Ovary (tissue), 9 donors: ENCODE data around the gene LRRC63. TPM values are rescaled to one million over a fixed set of nuclear protein-coding genes. Genes with fewer than 3 reads are reported as not detected.

Experiments used
- DNase-seq, 5 donors: peaks; one replicate each; pipeline ENCODE4 v3.0.0-alpha.2; 2019 to 2020
- H3K27ac ChIP-seq, 2 donors: fragments of 200-600 bp; one replicate each; pipeline versions ENCODE4 v1.5.1 to v1.8.0; 2019 to 2022
- H3K27me3 ChIP-seq: fragments of 200-600 bp; one replicate; pipeline ENCODE4 v1.8.0; 2022
- H3K36me3 ChIP-seq: fragments of 200-600 bp; sonication (generic); one replicate; pipeline ENCODE4 v1.5.1; 2019
- H3K4me1 ChIP-seq: one replicate; pipeline ENCODE4 v1.8.1; 2013; ENCODE audit warnings: mild to moderate bottlenecking, moderate library complexity; ENCODE audit not compliant: insufficient read depth
- H3K4me3 ChIP-seq: fragments of 200-600 bp; sonication (generic); one replicate; pipeline ENCODE4 v1.5.1; 2017
- H3K9me3 ChIP-seq, 2 donors: fragments of 200-600 bp in 1 of 2; sonication (generic) in 1 of 2; one replicate each; pipeline versions ENCODE4 v1.5.1 to v1.8.1; 2013 to 2019; ENCODE audit warnings: mild to moderate bottlenecking in 1 of 2, moderate library complexity in 1 of 2
- CTCF ChIP-seq, 3 donors: fragments of 450-650 bp in 2 of 3; fragments of 200-600 bp in 1 of 3; IDR thresholded peaks; one replicate each; pipeline versions ENCODE4 v1.5.1 to v1.8.0; 2016 to 2022; ENCODE audit warnings: antibody characterized with exemption in 3 of 3, mild to moderate bottlenecking in 1 of 3
- EP300 ChIP-seq: sonication (generic); formaldehyde crosslinking; IDR thresholded peaks from one replicate; pipeline ENCODE4 v1.6.1; 2017; ENCODE audit warnings: antibody characterized with exemption
- POLR2A ChIP-seq: fragments of 450-650 bp; IDR thresholded peaks from one replicate; pipeline ENCODE4 v1.6.1; 2017; ENCODE audit warnings: antibody characterized with exemption, mild to moderate bottlenecking, moderate library complexity
- WGBS, 3 donors: extraction: QIAGEN DNeasy Blood & Tissue Kit in 1 of 3; methylation state at CpG; one replicate each; pipeline versions ENCODE4 v1.1.5 to v1.1.7; 2013 to 2017; 5-methylcytosine and 5-hydroxymethylcytosine counted together
- intact Hi-C, 4 donors: fragments of 100-400 bp; cut with DNase I; formaldehyde crosslinking; loops; one replicate each; pipeline versions ENCODE4 v1.11.0 to v1.15.1; 2022 to 2023
- polyA plus RNA-seq, 2 donors: library from polyadenylated mRNA; stranded (reverse); fragments of 200-250 nt in 1 of 2; fragments of 350-450 nt in 1 of 2; fragmentation: Illumina TruSeq in 1 of 2; extraction: RNeasy Lipid Tissue Mini Kit (QIAGEN cat#74804) in 1 of 2; gene quantifications; one replicate each; pipeline ENCODE4 v1.2.3, GENCODE V29; 2013 to 2014
- total RNA-seq, 7 donors: library from RNA; depleted of rRNA in 2 of 7; stranded (reverse); fragments of >200 nt in 2 of 7; fragmentation: NEBNext Ultra II Directional in 3 of 7; extraction: Animal tissue kit (Norgen Biotek cat#: 25700) in 3 of 7; gene quantifications; one replicate each; pipeline versions ENCODE4 v1.1.0 to v1.2.4, GENCODE V29; 2016 to 2023
- donor health status: DM: no; HTN: no; CAD: no; lungs with moderate emphysema.
- donor health status: DM: no; HTN: no; CAD: no.
- donor health status: Bipolar disorder and iron deficiency.
- donor health status: DM: yes; HTN: yes; CAD: no.
- donor health status: DM: no; HTN: no; CAD: no.
- donor health status: DM: yes; HTN: yes; CAD: no.

LRRC63 gene
- total and polyA plus RNA-seq, 9 donors: 0.12 to 0.92 (median 0.22) TPM; not detected in 4

- Histone ChIP-seq H3K9me3 (no peaks in the 10 kb centered on the region), H3K4me1 (no peaks in the 10 kb centered on the region), H3K27ac (no peak overlapping the region), H3K4me3 (no peak overlapping the region), H3K36me3 (no peaks in the 10 kb centered on the region), H3K27me3 (no peaks in the 10 kb centered on the region)
- 89 to 93% (median 89%) methylated on average over 2 of the region's 2 CpGs for WGBS, 3 donors
- intact Hi-C loops: no loop called here
- no peak for DNase-seq
- TF ChIP-seq CTCF (IDR thresholded peaks at IDR 0.05) (no peak), POLR2A (no peak)
These were observed 42.0 kb upstream of the LRRC63 start for GRCh38 chr13:46169758-46170157.

- Histone ChIP-seq H3K4me1 (no peaks in the 10 kb centered on the region), H3K36me3 (no peaks in the 10 kb centered on the region), H3K27ac (no peak overlapping the region), H3K9me3 (no peaks in the 10 kb centered on the region), H3K4me3 (no peak overlapping the region), H3K27me3 (no peaks in the 10 kb centered on the region)
- TF ChIP-seq CTCF (IDR thresholded peaks at IDR 0.05) (no peak), POLR2A (no peak), EP300 (no peak)
- WGBS, 3 donors: 74 to 86% (median 76%) methylated on average over 7 of the region's 7 CpGs
- DNase-seq: no peak
- intact Hi-C loops: no loop called here
These were observed 41.5 kb upstream of the LRRC63 start for GRCh38 chr13:46170268-46170667.

GRCh38 chr13:46170687-46171086 is 41.0 kb upstream of the LRRC63 start:
- TF ChIP-seq POLR2A (no peak), EP300 (no peak)
- intact Hi-C loops: no loop called here
- 65 to 67% (median 67%) methylated on average over 3 of the region's 3 CpGs for WGBS, 3 donors
- Histone ChIP-seq H3K36me3 (no peaks in the 10 kb centered on the region), H3K27me3 (no peaks in the 10 kb centered on the region), H3K27ac (no peak overlapping the region), H3K4me1 (no peaks in the 10 kb centered on the region), H3K9me3 (no peaks in the 10 kb centered on the region), H3K4me3 (no peak overlapping the region)
- no peak for DNase-seq

GRCh38 chr13:46171217-46171616 is 40.5 kb upstream of the LRRC63 start:
- H3K27ac ChIP-seq: no peak overlapping the region
- no peak overlapping the region for H3K4me3 ChIP-seq
- no peak for DNase-seq
- H3K9me3 ChIP-seq: no peaks in the 10 kb centered on the region
- intact Hi-C loops: no loop called here
- H3K36me3 ChIP-seq: no peaks in the 10 kb centered on the region
- no peaks in the 10 kb centered on the region for H3K4me1 ChIP-seq
- TF ChIP-seq CTCF (IDR thresholded peaks at IDR 0.05) (no peak), POLR2A (no peak), EP300 (no peak)
- WGBS, 3 donors: 74 to 86% (median 77%) methylated on average over 4 of the region's 4 CpGs
- no peaks in the 10 kb centered on the region for H3K27me3 ChIP-seq

- H3K27me3 ChIP-seq: no peaks in the 10 kb centered on the region
- no peaks in the 10 kb centered on the region for H3K36me3 ChIP-seq
- H3K4me3 ChIP-seq: no peak overlapping the region
- no peak for DNase-seq
- H3K27ac ChIP-seq: no peak overlapping the region
- H3K9me3 ChIP-seq: no peaks in the 10 kb centered on the region
- H3K4me1 ChIP-seq: no peaks in the 10 kb centered on the region
- intact Hi-C loops: no loop called here
- 92 to 96% (median 93%) methylated on average over 7 of the region's 7 CpGs for WGBS, 3 donors
- no peak for TF ChIP-seq EP300
- TF ChIP-seq CTCF (IDR thresholded peaks at IDR 0.05): no peak
- TF ChIP-seq POLR2A: no peak
These were observed 40.0 kb upstream of the LRRC63 start for GRCh38 chr13:46171739-46172138.
